ENCODE data around the gene KIAA1614.
"Not testable (repeated sequence)": the region's sequence is repeated elsewhere in the genome, so short reads cannot be mapped to it uniquely, and the experiment has no call there.

KIAA1614 gene

GRCh38 chr1:180966312-180966711 is 53.6 kb downstream of the KIAA1614 start:
- DNase-seq (ENCODE audit: low read depth) = no peak

- no peak for DNase-seq (ENCODE audit: low read depth)
Observed at GRCh38 chr1:180966744-180967536, 54.2 kb downstream of the KIAA1614 start.

GRCh38 chr1:180967558-180967957 is 54.9 kb downstream of the KIAA1614 start:
- DNase-seq (ENCODE audit: low read depth) = no peak

GRCh38 chr1:180968834-180969233 is 56.1 kb downstream of the KIAA1614 start:
- DNase-seq (ENCODE audit: low read depth) = not testable (repeated sequence)

- DNase-seq (ENCODE audit: low read depth) = no peak
Observed at GRCh38 chr1:180969434-180969833, 56.7 kb downstream of the KIAA1614 start.

GRCh38 chr1:180970333-180971079 is 57.8 kb downstream of the KIAA1614 start:
- no peak for DNase-seq (ENCODE audit: low read depth)

- DNase-seq (ENCODE audit: low read depth) = no peak
Observed at GRCh38 chr1:180971273-180971997, 58.7 kb downstream of the KIAA1614 start.

GRCh38 chr1:180973369-180973768 is 60.7 kb downstream of the KIAA1614 start:
- DNase-seq (ENCODE audit: low read depth) = no peak

- no peak for DNase-seq (ENCODE audit: low read depth)
Observed at GRCh38 chr1:180974236-180974635, 61.5 kb downstream of the KIAA1614 start.

GRCh38 chr1:180975551-180975950 is 62.9 kb downstream of the KIAA1614 start:
- DNase-seq (ENCODE audit: low read depth) = no peak

GRCh38 chr1:180976191-180976590 is 63.5 kb downstream of the KIAA1614 start:
- no peak for DNase-seq (ENCODE audit: low read depth)

GRCh38 chr1:180976732-180977357 is 64.1 kb downstream of the KIAA1614 start:
- DNase-seq (ENCODE audit: low read depth) = no peak

GRCh38 chr1:180981596-180982387 is 69.1 kb downstream of the KIAA1614 start:
- no peak for DNase-seq (ENCODE audit: low read depth)

GRCh38 chr1:180982422-180982821 is 69.7 kb downstream of the KIAA1614 start:
- DNase-seq (ENCODE audit: low read depth) = no peak

- no peak for DNase-seq (ENCODE audit: low read depth)
Observed at GRCh38 chr1:180988253-180988752, 75.6 kb downstream of the KIAA1614 start.

GRCh38 chr1:180994262-180994661 is 81.6 kb downstream of the KIAA1614 start:
- DNase-seq (ENCODE audit: low read depth) = no peak

- no peak for DNase-seq (ENCODE audit: low read depth)
Observed at GRCh38 chr1:180997843-180998504, 85.3 kb downstream of the KIAA1614 start.

All from T follicular helper cell (primary cell).